Natural killer cell treated with Interleukin-12 subunit alpha and Interleukin-12 subunit beta and Interleukin-15 and Interleukin-18, amount 100 ng/mL, for 72 hours (primary cell): Measurements from ENCODE around the gene KRTAP10-9. TPM values are rescaled to one million over a fixed set of nuclear protein-coding genes. Genes with fewer than 3 reads are reported as not detected.
A peak's percentile ranks its signal among the peaks of the same experiment; 100 is the strongest.
"Not testable (repeated sequence)": the region's sequence is repeated elsewhere in the genome, so short reads cannot be mapped to it uniquely, and the experiment has no call there.

Experiments used
- ATAC-seq, 2 donors: fragments of 150-1000 bp; cut with Tn5 transposase in 1 of 2; sonication (Bioruptor Pico), chemical (Tn5 transposase) in 1 of 2; 2 replicates each; pipeline ENCODE4 v1.10.0; 2021
- DNase-seq: peaks from one replicate; pipeline ENCODE4 v3.0.0; 2022; ENCODE audit warnings: low spot score
- H3K27ac Mint-ChIP-seq, 2 donors: 1 replicate in 1 of 2; 2 replicates in 1 of 2; pipeline ENCODE4 v1.8.0; 2022; ENCODE audit warnings: mixed read lengths in 2 of 2, mild to moderate bottlenecking in 1 of 2, moderate library complexity in 1 of 2
- H3K27me3 Mint-ChIP-seq, 2 donors: 1 replicate in 1 of 2; 2 replicates in 1 of 2; pipeline ENCODE4 v1.8.0; 2022; ENCODE audit warnings: mixed read lengths in 2 of 2
- H3K36me3 Mint-ChIP-seq: one replicate; pipeline ENCODE4 v1.8.0; 2022; ENCODE audit warnings: mixed read lengths
- H3K4me1 Mint-ChIP-seq, 2 donors: 1 replicate in 1 of 2; 2 replicates in 1 of 2; pipeline ENCODE4 v1.8.0; 2022; ENCODE audit warnings: low read depth in 2 of 2, mixed read lengths in 2 of 2, mild to moderate bottlenecking in 1 of 2
- H3K4me3 Mint-ChIP-seq: one replicate; pipeline ENCODE4 v1.8.0; 2022; ENCODE audit warnings: mixed read lengths
- H3K9me3 Mint-ChIP-seq: 2 replicates; pipeline ENCODE4 v1.8.0; 2022; ENCODE audit warnings: mixed read lengths
- total RNA-seq, 2 donors: library from RNA; stranded (reverse); gene quantifications; one replicate each; pipeline ENCODE4 v1.2.3, GENCODE V29; 2022

The KRTAP10-9 gene
- total RNA-seq = not detected

- peaks cover 24 to 30% of the 10 kb centered on the region in 2 donors for H3K4me1 Mint-ChIP-seq
- H3K9me3 Mint-ChIP-seq = peaks cover 39% of the 10 kb centered on the region
- no peak for ATAC-seq
- no peak within 1 kb of the TSS for H3K27ac Mint-ChIP-seq
- DNase-seq = no peak
- H3K36me3 Mint-ChIP-seq = peaks cover 46% of the 10 kb centered on the region
- H3K27me3 Mint-ChIP-seq = no peaks in the 10 kb centered on the region
- H3K4me3 Mint-ChIP-seq = peak within 1 kb of the TSS; percentile 25
Observed at GRCh38 chr21:44626673-44627143, at the start of gene KRTAP10-9. KRTAP10-9 (plus strand) TSS chr21:44627093; CDS start chr21:44627172, 79 bp downstream.

GRCh38 chr21:44578371-44579055, 48.4 kb upstream of the KRTAP10-9 start:
- Mint-ChIP-seq H3K4me1 (peaks cover 0 to 2% of the 10 kb centered on the region in 2 donors), H3K36me3 (peaks cover 23% of the 10 kb centered on the region), H3K9me3 (peaks cover 6% of the 10 kb centered on the region), H3K4me3 (no peak overlapping the region), H3K27me3 (peaks cover 21 to 22% of the 10 kb centered on the region in 2 donors), H3K27ac (no peak overlapping the region)
- ATAC-seq (no peak), DNase-seq (no peak)

GRCh38 chr21:44579056-44579832, 47.6 kb upstream of the KRTAP10-9 start:
- Mint-ChIP-seq H3K27me3 (peaks cover 24 to 29% of the 10 kb centered on the region in 2 donors), H3K36me3 (peaks cover 23% of the 10 kb centered on the region), H3K4me3 (no peak overlapping the region), H3K27ac (no peak overlapping the region), H3K9me3 (peaks cover 6% of the 10 kb centered on the region), H3K4me1 (peaks cover 0 to 2% of the 10 kb centered on the region in 2 donors)
- no peak for DNase-seq
- no peak for ATAC-seq

GRCh38 chr21:44579833-44580144, 47.1 kb upstream of the KRTAP10-9 start:
- H3K4me3 Mint-ChIP-seq = no peak overlapping the region
- H3K27me3 Mint-ChIP-seq = peaks cover 27 to 31% of the 10 kb centered on the region in 2 donors
- ATAC-seq (no peak), DNase-seq (no peak)
- no peak overlapping the region for H3K27ac Mint-ChIP-seq
- peaks cover 6% of the 10 kb centered on the region for H3K9me3 Mint-ChIP-seq
- peaks cover 23% of the 10 kb centered on the region for H3K36me3 Mint-ChIP-seq
- peaks cover 0 to 2% of the 10 kb centered on the region in 2 donors for H3K4me1 Mint-ChIP-seq

GRCh38 chr21:44580231-44580821, 46.6 kb upstream of the KRTAP10-9 start, which contains the start of gene KRTAP10-5:
KRTAP10-5 (minus strand) TSS chr21:44580604; CDS start chr21:44580578, 26 bp downstream.
- H3K27ac Mint-ChIP-seq, DNase-seq, H3K4me1 Mint-ChIP-seq, H3K4me3 Mint-ChIP-seq, ATAC-seq, H3K9me3 Mint-ChIP-seq: not testable (repeated sequence)
- H3K27me3 Mint-ChIP-seq = peaks cover 28 to 29% of the 10 kb centered on the region in 2 donors
- peaks cover 23% of the 10 kb centered on the region for H3K36me3 Mint-ChIP-seq

GRCh38 chr21:44581158-44581557, 45.7 kb upstream of the KRTAP10-9 start:
- Mint-ChIP-seq H3K27me3 (peaks cover 28 to 30% of the 10 kb centered on the region in 2 donors), H3K36me3 (peaks cover 23% of the 10 kb centered on the region)
- ATAC-seq = no peak

GRCh38 chr21:44582055-44582454, 44.8 kb upstream of the KRTAP10-9 start:
- ATAC-seq = no peak

More at GRCh38 chr21:44581158-44581557, 45.7 kb upstream of the KRTAP10-9 start:
- Mint-ChIP-seq H3K27ac (no peak overlapping the region), H3K4me1 (no peaks in the 10 kb centered on the region), H3K9me3 (peaks cover 6% of the 10 kb centered on the region), H3K4me3 (no peak overlapping the region)
- no peak for DNase-seq

GRCh38 chr21:44583089-44583799, 43.6 kb upstream of the KRTAP10-9 start:
- Mint-ChIP-seq H3K9me3 (peaks cover 3% of the 10 kb centered on the region), H3K27ac (no peak overlapping the region), H3K4me1 (no peaks in the 10 kb centered on the region), H3K27me3 (peaks cover 45 to 49% of the 10 kb centered on the region in 2 donors), H3K36me3 (peaks cover 23% of the 10 kb centered on the region), H3K4me3 (no peak overlapping the region)
- ATAC-seq = no peak
- DNase-seq = no peak

More at GRCh38 chr21:44582055-44582454, 44.8 kb upstream of the KRTAP10-9 start:
- H3K27me3 Mint-ChIP-seq = peaks cover 35 to 39% of the 10 kb centered on the region in 2 donors
- H3K27ac Mint-ChIP-seq = no peak overlapping the region
- no peaks in the 10 kb centered on the region for H3K4me1 Mint-ChIP-seq
- no peak for DNase-seq
- peaks cover 3% of the 10 kb centered on the region for H3K9me3 Mint-ChIP-seq
- H3K36me3 Mint-ChIP-seq = peaks cover 23% of the 10 kb centered on the region
- no peak overlapping the region for H3K4me3 Mint-ChIP-seq

GRCh38 chr21:44583800-44584147, 43.1 kb upstream of the KRTAP10-9 start:
- DNase-seq = no peak
- peak in 1 of 2 donors; percentile 58 for ATAC-seq
- Mint-ChIP-seq H3K27ac (no peak overlapping the region), H3K36me3 (peaks cover 23% of the 10 kb centered on the region), H3K4me3 (no peak overlapping the region), H3K9me3 (peaks cover 3% of the 10 kb centered on the region), H3K27me3 (peaks cover 45 to 49% of the 10 kb centered on the region in 2 donors), H3K4me1 (no peaks in the 10 kb centered on the region)

GRCh38 chr21:44585892-44586291, 41.0 kb upstream of the KRTAP10-9 start:
- H3K4me1 Mint-ChIP-seq = no peaks in the 10 kb centered on the region
- H3K27ac Mint-ChIP-seq = no peak overlapping the region
- no peak overlapping the region for H3K4me3 Mint-ChIP-seq
- DNase-seq (no peak), ATAC-seq (no peak)
- H3K27me3 Mint-ChIP-seq = peaks cover 45 to 49% of the 10 kb centered on the region in 2 donors
- peaks cover 3% of the 10 kb centered on the region for H3K9me3 Mint-ChIP-seq
- peaks cover 16% of the 10 kb centered on the region for H3K36me3 Mint-ChIP-seq

GRCh38 chr21:44589094-44589493, 37.8 kb upstream of the KRTAP10-9 start:
- H3K4me1 Mint-ChIP-seq = peaks cover 0 to 7% of the 10 kb centered on the region in 2 donors
- H3K27me3 Mint-ChIP-seq = peaks cover 36 to 38% of the 10 kb centered on the region in 2 donors
- H3K27ac Mint-ChIP-seq = no peak overlapping the region
- ATAC-seq (no peak), DNase-seq (no peak)
- H3K4me3 Mint-ChIP-seq = no peak overlapping the region
- no peaks in the 10 kb centered on the region for H3K9me3 Mint-ChIP-seq
- no peaks in the 10 kb centered on the region for H3K36me3 Mint-ChIP-seq

GRCh38 chr21:44589586-44590305, 37.1 kb upstream of the KRTAP10-9 start:
- DNase-seq (no peak), ATAC-seq (peak in 1 of 2 donors; percentile 27)
- peaks cover 0 to 7% of the 10 kb centered on the region in 2 donors for H3K4me1 Mint-ChIP-seq
- no peak overlapping the region for H3K4me3 Mint-ChIP-seq
- H3K27me3 Mint-ChIP-seq = peaks cover 29 to 33% of the 10 kb centered on the region in 2 donors
- H3K27ac Mint-ChIP-seq = no peak overlapping the region
- H3K9me3 Mint-ChIP-seq = no peaks in the 10 kb centered on the region
- H3K36me3 Mint-ChIP-seq = no peaks in the 10 kb centered on the region

- H3K4me1 Mint-ChIP-seq = peaks cover 0 to 7% of the 10 kb centered on the region in 2 donors
- no peak overlapping the region for H3K4me3 Mint-ChIP-seq
- peaks cover 26 to 34% of the 10 kb centered on the region in 2 donors for H3K27me3 Mint-ChIP-seq
- DNase-seq (no peak), ATAC-seq (peak in 1 of 2 donors; percentile 6)
- no peaks in the 10 kb centered on the region for H3K36me3 Mint-ChIP-seq
- H3K27ac Mint-ChIP-seq = no peak overlapping the region
- H3K9me3 Mint-ChIP-seq = no peaks in the 10 kb centered on the region
Observed at GRCh38 chr21:44590311-44590721, 36.6 kb upstream of the KRTAP10-9 start.
